Right renal pelvis (tissue), 4 donors: ENCODE measurements around the gene DIABLO. TPM values are rescaled to one million over a fixed set of nuclear protein-coding genes. Genes with fewer than 3 reads are reported as not detected.
"Not testable (repeated sequence)": the region's sequence is repeated elsewhere in the genome, so short reads cannot be mapped to it uniquely, and the experiment has no call there.

ENCODE experiments used
- DNase-seq, 4 donors: peaks; one replicate each; pipeline ENCODE4 v3.0.0-alpha.2; 2013; ENCODE audit warnings: low read depth in 4 of 4, low spot score in 3 of 4, missing footprints in 1 of 4
- polyA plus RNA-seq, 4 donors: library from polyadenylated mRNA; unstranded; fragments of 120-200 nt; gene quantifications; one replicate each; pipeline ENCODE4 v1.2.1, GENCODE V29; 2013; ENCODE audit not compliant: insufficient read length in 4 of 4

DIABLO gene
- polyA plus RNA-seq, 4 donors, result 72.0 to 81.9 (median 78.0) TPM

DNA sequence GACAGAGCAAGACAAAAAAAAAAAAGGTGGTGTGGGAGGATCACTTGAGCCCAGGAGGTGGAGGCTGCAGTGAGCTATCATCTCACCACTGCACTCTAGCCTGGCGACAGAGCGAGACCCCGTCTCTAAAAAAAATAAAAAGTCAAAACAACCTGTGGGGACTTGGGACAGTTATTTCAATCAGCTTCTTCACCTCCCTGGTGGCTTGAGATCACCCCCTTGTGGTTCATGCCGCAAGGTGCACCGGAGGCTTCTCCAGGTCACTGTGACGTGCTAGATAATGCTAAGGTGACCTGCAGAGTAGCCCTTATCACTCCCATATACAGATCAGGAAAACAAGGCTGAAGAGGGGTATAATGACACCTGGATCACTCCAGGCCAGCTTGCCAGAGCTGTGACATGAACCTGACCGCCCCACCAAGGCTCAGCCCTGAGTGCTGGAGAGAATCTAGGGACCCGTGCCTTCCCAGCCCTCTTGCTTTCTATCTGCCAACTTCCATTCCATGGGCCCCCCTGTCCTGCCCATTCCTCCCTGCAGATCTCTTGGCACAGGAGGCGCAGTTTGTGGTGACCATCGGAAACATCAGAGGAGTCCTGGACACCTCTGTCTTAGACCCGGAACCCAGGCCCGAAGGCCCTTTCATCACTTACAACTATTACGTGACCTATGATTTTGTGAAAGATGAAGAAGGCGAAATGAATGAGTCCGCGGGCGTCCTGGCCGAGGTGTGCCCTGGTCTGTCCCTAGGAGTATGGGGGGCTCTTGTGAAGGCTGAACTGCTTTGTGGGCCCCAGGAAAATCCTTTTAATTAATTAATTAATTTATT is 34.8 kb downstream of the DIABLO start:
- DNase-seq, result peak in 1 of 4 donors; percentile 25

DNA sequence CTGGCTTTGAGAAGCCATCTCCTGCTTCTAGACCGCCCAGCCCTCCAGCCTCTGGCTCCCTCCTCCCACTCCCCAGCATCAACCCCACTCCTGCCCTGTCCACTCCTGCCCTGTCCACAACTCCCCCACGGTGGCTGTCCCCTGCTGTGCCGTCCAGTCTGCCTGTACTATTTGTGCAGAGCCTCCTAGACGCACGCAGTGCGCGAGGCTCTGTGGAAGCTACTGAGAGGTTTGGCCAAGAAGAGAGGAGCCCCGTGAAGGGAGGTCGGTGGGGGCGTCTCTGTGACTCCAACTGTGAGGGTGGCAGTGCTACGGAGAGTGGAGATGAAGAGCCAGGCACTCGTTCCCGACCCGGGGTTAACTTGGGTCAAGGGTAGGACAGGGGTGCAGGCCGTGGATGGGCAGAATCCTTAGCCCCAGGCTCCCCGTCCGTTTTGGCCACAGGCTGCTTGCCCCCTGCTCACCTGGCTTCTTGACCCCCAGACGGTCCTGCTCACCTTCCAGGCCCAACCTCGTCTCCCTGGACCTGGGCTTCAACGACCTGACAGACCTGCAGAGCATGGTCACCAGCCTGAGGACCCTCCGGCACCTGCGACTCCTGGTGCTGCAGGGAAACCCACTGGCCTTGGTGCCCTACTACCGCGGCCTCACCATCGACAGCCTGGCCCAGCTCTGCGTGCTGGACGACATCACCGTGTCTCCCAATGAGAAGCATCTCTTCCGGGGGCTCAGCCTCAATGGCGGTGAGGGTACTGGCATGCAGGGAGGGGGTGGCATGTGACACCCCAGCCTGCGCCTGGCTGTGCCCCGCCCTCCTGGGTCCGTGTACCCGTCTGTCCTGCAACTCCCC is 36.0 kb downstream of the DIABLO start:
- DNase-seq, result no peak

DNA sequence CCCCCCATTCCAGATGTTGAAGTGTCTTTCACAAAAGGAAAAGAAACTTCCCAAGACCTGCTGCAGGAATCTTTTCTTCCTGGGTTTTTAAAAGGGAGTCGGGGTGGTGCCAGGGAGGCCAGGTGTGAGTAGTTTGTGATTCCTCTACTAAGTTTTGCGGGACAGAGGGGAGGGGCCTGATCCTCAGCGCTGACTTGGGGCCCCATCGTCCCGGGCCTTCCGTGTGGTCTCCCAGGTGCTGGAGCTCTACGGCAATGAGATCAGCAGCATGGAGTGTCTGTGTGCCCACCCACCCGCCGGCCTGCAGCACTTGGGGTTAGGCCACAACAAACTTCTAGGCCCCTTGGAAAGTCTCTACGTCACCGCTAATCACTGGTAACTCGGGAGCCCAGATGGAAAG is 38.4 kb downstream of the DIABLO start:
- DNase-seq, result no peak

DNA sequence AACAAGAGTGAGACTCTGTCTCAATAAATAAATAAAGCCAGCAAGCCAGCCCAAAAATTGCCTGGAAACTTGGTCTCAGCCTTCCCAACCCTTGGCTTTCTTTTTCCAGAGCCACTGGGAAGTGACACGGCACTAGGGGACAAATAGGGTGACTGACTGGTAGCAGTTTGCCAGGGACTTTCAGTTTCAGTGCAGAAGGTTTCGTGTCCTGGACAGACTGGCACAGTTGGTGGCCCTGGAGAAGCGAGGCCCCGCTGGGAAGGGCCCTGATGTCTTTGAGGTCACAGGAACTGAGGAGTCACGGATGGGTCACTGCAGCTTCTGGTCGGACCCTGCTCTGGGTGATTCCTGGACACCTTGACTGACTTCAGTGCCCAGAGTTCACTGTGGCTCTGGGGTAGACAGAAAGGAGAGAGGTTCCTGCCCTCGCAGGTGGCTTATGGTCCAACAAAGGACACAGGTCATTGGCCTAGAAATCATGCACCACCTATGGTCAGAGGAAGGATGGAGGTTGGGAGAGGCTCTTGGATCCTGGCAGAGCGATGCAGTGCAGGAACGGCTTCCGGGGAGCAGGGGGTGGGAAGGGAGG is 40.3 kb downstream of the DIABLO start:
- DNase-seq, result no peak

DNA sequence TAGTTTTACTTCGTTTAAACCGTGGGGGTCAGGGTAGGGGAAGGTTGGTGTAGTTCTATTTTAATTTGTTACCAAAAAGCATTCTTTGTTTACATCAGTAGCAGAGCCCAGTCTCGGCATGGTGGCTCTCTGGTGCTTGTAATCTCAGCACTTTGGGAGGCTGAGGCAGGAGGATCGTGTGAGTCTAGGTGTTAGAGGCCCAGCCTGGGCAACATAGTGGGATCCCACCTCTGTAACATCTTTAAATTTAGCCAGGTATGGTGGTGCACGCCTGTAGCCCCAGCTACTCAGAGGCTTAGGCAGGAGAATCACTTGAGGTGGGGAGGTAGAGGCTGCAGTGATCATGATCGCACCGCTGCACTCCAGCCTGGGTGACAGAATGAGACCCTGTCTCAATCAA is 40.8 kb downstream of the DIABLO start:
- no peak for DNase-seq

DNA sequence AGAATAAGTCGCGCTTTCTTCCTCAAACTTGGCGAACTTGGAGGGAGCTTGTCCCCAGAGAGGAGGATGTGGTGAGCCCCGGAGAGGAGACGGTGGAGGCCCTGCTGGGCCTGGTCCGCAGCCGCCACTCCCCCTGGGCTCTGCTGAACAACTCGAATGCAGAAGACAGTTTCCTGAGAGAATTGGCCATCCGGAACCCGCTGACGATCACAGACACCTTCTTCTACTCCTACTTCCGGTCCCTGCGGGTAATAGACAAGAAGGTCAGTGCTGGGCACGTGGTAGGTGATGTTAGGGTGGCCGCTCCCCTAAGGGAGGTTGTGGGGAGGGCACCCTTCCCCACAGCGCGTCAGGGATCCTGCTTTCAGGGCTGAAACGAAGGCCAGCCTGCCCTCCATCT is 41.3 kb downstream of the DIABLO start:
- no peak for DNase-seq

DNA sequence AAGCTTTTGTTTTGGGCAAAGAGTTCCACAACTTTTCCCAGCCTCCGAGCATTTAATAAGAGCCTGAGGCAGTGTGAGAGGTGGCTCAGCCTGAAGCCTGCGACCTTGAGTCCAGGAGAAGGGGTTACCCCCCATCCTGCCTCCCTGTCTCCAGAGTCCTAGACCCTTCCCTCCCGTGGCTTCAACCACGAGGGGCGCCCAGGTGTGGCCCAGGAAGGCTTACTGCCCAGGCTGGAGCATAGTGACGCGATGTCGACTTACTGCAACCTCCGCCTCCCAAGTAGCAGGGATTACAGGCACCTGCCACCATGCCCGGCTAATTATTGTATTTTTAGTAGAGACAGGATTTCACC is 42.3 kb downstream of the DIABLO start:
- no peak for DNase-seq

DNA sequence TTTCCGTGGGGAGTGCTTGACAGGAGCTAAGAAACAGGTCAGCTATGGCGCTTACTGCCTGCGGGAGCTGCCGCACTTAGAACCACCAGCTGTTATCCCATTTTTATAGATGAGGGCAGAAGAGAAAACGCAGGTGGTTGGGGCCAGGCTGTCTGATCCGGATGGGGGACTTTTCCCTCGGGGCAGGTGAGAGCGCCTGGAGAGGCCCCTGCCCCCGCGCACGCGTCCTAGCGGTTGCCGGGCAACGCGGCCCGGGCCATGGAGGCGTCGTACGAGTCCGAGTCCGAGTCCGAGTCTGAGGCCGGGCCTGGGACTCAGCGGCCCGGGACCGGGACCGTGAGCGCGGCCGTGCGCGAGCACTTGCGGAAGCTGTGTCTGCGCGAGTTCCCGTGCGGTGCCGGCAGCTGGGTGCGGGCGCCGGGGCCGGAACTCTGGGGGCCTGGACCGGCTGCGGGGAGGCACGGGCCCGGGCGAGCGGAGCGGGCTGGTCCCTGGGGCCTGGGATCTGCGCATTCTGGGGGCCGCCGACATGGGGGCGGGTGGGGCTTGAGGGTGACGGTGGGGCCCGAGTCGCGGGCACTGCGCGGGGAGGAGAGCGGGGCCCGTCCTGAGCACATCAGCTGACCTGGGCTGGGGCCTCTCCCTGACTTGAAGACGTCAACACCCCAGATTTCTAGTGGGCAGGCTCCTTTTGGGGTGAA is 42.8 kb downstream of the DIABLO start, which contains the start of gene LRRC43:
Gene LRRC43, plus strand, starts transcription at position 237 of the 701 bp plus-strand sequence. Its CDS starts 22 bp downstream, at position 259.
- DNase-seq, result peak in 3 of 4 donors; percentile 31 to 60 (median 43)

DNA sequence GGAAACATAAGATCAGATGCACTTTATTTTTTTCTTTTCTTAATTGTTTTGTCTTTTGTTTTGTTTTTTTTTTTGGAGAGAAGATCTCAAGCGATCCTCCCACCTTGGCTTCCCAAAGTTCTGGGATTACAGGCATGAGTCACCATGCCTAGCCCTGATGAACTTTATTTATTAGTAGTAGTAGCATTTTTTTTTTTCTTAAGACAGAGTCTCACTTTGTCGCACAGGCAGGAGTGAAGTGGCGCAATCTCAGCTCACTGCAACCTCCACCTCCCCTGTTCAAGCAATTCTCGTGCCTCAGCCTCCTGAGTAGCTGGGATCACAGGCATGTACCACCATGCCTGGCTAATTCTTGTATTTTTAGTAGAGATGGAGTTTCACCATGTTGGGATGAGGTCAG is 49.4 kb downstream of the DIABLO start:
- DNase-seq, result not testable (repeated sequence)

DNA sequence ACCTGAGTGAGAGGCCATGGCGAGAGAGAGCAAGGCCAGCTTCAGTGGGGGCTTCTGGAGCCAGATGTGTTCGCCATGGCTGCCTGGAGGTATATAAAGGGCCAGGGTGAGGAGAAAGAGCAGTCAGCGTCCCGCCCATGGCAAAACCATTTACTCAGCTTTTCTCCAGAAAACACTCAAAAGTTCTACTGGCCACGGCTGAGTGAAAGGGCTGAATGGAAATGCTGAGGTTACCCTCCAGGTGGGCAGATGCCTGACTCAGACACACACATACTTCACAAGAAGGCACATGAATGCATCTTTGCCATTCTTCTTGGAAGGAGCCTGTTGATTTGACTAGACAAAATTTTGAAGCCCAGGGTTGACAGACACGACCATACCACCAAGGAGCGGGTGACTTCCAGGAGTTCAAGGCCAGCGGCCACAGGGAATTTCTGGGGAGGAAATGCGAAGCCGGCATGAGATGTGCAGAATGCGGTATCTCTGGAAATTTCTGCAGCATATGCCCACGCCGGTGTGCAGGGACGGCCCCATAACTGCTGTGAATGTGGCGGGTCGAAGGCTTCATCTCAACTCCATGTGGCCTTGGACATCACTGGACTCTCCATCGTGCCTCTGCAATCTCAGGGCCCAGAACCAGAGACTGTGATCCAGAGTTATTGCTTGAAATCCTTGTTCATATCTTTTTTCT is 51.6 kb downstream of the DIABLO start, which contains the start of gene IL31:
Gene IL31, minus strand, starts transcription at position 67 of the 691 bp plus-strand sequence. Its CDS starts 49 bp downstream, at position 18.
- DNase-seq, result no peak

DNA sequence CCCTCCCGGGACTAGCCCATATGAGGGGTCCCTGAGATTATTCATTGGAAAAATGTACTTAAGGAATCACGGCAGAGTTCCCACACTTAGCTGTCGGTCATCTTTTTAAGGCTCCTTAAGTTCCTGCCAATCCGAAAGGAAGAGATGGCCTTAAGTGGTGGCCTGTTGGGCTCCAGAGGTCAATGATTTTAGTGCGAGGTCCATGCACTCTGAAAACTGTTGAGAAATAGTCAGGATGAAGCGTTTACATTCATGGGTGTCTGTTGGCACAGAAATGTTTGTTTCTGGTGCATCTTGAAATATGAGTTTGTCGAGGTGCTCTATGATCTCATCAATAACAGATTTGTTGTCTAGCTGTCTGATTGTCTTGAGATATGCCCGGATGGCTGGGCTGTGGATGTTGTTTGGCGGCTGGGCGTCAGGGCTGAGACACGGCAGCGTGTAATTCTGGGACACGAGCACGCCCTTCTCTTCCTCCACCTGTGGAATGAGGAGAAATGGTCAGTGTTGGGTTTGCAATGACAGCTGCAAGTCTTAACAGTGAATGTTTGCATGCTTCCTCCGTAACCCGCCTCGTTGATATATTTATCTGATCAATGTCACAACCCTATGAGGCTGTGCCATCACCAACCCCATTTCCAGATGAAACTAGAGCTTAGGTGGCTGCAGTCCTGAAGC is 53.5 kb downstream of the DIABLO start:
- no peak for DNase-seq

DNA sequence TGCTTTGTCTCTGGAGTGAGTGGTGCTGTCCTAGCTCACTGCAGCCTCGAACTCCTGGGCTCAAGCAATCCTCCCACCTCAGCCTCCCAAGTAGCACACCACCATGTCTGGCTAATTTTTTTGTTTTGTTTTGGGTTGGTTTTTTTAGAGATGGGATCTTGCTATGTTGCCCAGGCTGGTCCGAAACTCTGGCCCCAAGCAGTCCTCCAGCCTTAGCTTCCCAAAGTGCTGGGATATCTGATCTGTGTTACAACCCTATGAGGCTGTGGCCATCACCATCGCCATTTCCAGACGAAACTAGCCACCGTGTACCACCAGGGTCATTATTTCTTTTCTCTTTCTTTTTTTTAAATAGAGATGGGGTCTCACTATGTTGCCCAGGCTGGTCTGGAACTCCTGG is 54.5 kb downstream of the DIABLO start:
- DNase-seq, result no peak

DNA sequence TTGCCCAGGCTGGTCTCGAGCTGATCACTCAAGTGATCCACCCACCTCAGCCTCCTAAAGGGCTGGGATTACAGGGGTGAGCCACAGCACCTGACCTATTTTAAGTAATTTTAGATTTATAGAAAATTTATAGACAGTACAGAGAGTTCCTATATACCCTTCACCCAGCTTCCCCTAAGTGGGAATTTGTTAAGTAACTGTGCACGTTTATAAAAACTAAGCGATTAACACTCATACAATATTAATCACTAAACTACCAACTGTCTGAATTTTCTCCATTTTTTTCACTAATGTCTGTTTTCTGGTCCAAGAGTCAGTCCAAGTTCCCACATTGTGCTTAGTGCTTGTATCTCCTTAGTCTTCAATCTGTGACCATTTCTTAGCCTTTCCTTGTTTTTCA is 57.4 kb downstream of the DIABLO start:
- DNase-seq, result no peak

DNA sequence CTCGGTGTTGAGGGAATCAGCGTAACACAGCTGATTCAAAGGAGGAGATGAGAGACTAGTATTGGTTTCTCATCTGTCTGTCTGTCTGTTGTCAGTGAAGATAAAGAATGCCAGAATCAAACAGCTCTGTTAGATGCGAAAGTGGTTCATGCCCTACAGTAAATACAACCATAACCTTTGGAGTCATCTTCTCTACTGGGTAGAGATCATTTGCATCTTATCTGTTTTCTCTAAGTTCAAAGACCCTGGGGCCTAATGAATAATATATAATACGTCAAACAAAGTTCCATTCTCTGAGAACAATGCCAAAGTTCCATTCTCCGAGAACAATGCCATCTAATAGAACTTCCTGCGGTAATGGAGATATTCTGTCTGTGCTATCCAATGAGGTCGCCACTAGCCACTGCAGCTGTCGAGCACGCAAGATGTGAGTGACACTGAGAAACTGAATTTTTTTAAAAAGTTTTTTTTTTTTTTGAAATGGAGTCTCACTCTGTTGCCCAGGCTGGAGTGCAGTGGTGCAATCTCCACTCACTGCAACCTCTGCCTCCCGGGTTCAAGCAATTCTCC is 58.4 kb downstream of the DIABLO start:
- DNase-seq, result no peak

DNA sequence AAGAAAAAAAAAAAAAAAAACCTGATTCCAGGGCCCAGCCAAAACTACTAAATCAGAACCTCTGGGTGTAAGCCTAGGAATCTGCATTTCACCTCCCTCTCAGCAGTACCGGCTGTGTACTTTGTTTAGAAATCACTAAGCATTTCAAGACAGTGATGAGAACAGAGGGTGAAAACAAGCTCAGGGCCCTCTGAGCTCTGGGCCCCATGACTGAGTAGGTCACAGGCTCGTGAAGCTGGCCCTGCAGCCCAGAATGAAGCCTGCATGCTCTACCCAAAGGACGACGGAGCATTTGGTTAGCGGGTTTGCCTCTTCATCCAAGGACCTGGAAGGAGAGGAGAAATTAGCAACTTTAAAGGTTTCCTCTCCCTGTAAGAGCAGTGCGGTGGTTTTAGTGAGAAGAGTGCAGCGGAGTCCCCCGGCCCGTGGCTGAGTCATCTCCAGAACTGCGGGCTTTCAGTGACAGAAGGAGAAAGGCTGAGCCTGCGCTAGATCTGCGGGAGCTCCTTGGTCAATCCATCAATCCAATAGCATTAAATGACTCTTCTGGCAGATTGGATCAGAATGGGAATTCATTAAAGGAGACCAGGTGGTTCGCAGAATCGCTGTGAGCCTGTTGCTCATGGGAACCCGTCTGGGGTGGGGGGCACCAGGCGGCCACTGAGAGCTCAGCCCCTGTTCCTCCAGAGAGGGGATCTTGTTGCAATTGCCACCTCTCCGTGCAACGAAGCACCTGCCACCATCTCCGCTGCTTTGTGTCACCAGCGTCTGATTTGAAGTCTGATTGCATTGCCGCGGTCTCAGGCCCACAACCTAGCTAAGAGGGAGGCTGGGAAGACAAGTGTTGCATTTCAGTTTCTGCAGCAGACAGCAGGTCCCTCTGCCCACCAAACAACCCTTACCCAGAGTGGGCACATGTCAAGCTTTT is 59.2 kb downstream of the DIABLO start:
- no peak for DNase-seq

DNA sequence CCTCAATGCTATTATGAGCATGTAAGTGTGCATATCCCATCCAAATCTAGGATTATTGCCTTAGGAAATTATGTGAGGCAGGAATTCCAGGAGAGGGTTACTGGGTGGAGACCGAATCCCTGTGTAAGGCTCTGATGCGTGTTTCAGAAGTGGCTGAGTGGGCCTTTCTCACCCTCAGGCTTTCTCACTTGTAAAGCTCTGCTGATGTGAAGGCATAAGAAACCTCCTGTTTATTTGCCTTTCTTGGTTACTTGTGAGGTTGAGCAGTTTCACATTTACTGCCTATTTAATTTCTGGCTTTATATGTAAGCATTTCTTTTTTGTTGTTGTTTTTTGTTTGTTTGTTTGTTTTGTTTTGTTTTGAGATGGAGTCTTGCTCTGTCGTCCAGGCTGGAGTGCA is 62.9 kb downstream of the DIABLO start:
- DNase-seq, result no peak

DNA sequence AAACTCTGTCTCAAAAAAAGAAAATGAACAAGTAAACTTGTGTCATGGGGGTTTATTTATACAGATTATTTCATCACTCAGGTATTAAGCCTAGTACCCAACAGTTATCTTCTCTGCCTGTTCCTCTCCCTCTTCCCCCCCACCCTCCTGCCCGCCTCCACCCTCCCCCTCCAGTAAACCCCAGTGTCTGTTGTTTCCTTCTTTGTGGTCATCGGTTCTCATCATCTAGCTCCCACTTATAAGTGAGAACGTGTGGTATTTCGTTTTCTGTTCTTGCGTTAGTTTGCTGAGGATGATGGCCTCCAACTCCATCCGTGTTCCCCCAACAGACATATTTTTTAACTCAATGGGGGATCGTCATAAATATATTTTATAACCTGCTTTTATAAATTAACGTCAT is 64.2 kb downstream of the DIABLO start:
- DNase-seq, result no peak

DNA sequence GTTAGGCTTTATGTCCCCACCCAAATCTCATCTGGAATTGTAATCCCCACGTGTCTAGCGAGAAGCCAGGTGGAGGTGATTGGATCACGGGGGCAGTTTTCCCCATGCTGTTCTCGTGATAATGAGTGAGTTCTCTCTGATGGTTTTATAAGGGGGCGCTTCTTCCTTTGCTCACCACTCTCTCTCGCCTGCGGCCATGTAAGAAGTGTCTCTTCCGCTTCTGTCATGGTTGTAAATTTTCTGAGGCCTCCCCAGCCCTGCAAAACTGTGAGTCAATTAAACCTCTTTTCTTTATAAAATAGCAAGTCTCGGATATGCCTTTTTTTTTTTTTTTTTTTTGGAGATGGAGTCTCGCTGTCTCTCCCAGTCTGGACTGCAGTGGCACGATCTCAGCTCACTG is 65.1 kb downstream of the DIABLO start:
- DNase-seq, result no peak
